Activated naive CD8-positive, alpha-beta T cell treated with anti-CD3 and anti-CD28 coated beads, Interleukin-2, amount 10 ng/mL, durations not matched to agents 7 days and 5 days (primary cell): Measurements from ENCODE around the gene SGPP2. TPM values are rescaled to one million over a fixed set of nuclear protein-coding genes. Genes with fewer than 3 reads are reported as not detected.

Experiments
- ATAC-seq: fragments of 150-1000 bp; cut with Tn5 transposase; one replicate; pipeline ENCODE4 v1.10.0; 2021; ENCODE audit warnings: low read depth, moderate library complexity
- POLR2A ChIA-PET: fragments of 350-600 bp; sonication (Branson Sonifier 250); formaldehyde crosslinking; loops from one replicate; lab custom pipeline; 2021; ENCODE audit warnings: antibody characterized with exemption; lab: Charles Lee
- DNase-seq: peaks from one replicate; pipeline ENCODE4 v3.0.0; 2021
- H3K27ac Mint-ChIP-seq: one replicate; pipeline ENCODE4 v1.8.0; 2022; ENCODE audit warnings: mild to moderate bottlenecking, mixed read lengths
- H3K27me3 Mint-ChIP-seq: one replicate; pipeline ENCODE4 v1.8.0; 2022; ENCODE audit warnings: mild to moderate bottlenecking, moderate library complexity, mixed read lengths
- H3K36me3 Mint-ChIP-seq: one replicate; pipeline ENCODE4 v1.8.0; 2021; ENCODE audit warnings: mild to moderate bottlenecking, mixed read lengths
- H3K4me1 Mint-ChIP-seq: one replicate; pipeline ENCODE4 v1.8.0; 2021; ENCODE audit warnings: mixed read lengths
- H3K4me3 Mint-ChIP-seq: one replicate; pipeline ENCODE4 v1.8.0; 2022; ENCODE audit warnings: mild to moderate bottlenecking, moderate library complexity, mixed read lengths
- H3K9me3 Mint-ChIP-seq: one replicate; pipeline ENCODE4 v1.8.0; 2021; ENCODE audit warnings: mixed read lengths
- total RNA-seq, 2 experiments: library from RNA; stranded (reverse); gene quantifications; one replicate each; pipeline ENCODE4 v1.2.3, GENCODE V29; 2021

Gene SGPP2
- total RNA-seq, 2 experiments from 2014 or later: 0.89 to 1.2 TPM

GRCh38 chr2:222604749-222605515 is 180.6 kb downstream of the SGPP2 start:
- POLR2A ChIA-PET: no interaction called here
- DNase-seq (no peak), ATAC-seq (no peak)
- Mint-ChIP-seq H3K27me3 (no peaks in the 10 kb centered on the region), H3K27ac (no peak overlapping the region), H3K4me3 (no peak overlapping the region), H3K4me1 (no peaks in the 10 kb centered on the region), H3K36me3 (peaks cover 14% of the 10 kb centered on the region), H3K9me3 (no peaks in the 10 kb centered on the region)

- no peak overlapping the region for H3K4me3 Mint-ChIP-seq
- peaks cover 12% of the 10 kb centered on the region for H3K36me3 Mint-ChIP-seq
- H3K27ac Mint-ChIP-seq: no peak overlapping the region
- POLR2A ChIA-PET: no interaction called here
- H3K9me3 Mint-ChIP-seq: no peaks in the 10 kb centered on the region
- DNase-seq (no peak), ATAC-seq (no peak)
- no peaks in the 10 kb centered on the region for H3K4me1 Mint-ChIP-seq
- H3K27me3 Mint-ChIP-seq: no peaks in the 10 kb centered on the region
Observed at GRCh38 chr2:222606306-222606705, 182.0 kb downstream of the SGPP2 start.

GRCh38 chr2:222608081-222608480 is 183.7 kb downstream of the SGPP2 start:
- no peak overlapping the region for H3K27ac Mint-ChIP-seq
- peaks cover 8% of the 10 kb centered on the region for H3K36me3 Mint-ChIP-seq
- no peak for ATAC-seq
- no peaks in the 10 kb centered on the region for H3K4me1 Mint-ChIP-seq
- POLR2A ChIA-PET: no interaction called here
- H3K4me3 Mint-ChIP-seq: no peak overlapping the region
- H3K9me3 Mint-ChIP-seq: no peaks in the 10 kb centered on the region
- no peak for DNase-seq
- no peaks in the 10 kb centered on the region for H3K27me3 Mint-ChIP-seq

- Mint-ChIP-seq H3K4me1 (no peaks in the 10 kb centered on the region), H3K4me3 (no peak overlapping the region), H3K27ac (no peak overlapping the region), H3K36me3 (peaks cover 9% of the 10 kb centered on the region), H3K9me3 (no peaks in the 10 kb centered on the region), H3K27me3 (no peaks in the 10 kb centered on the region)
- POLR2A ChIA-PET: no interaction called here
- ATAC-seq (no peak), DNase-seq (no peak)
Observed at GRCh38 chr2:222609381-222609780, 185.0 kb downstream of the SGPP2 start.

Other genes starting within 250 kb of the SGPP2 start
- not detected for gene PAX3, start 125.5 kb upstream of the SGPP2 start, total RNA-seq
- 10 to 100 TPM; 16.6 to 17.6 TPM for gene FARSB, start 231.5 kb downstream of the SGPP2 start, total RNA-seq
- not detected for gene MOGAT1, start 247.1 kb downstream of the SGPP2 start, total RNA-seq